ENCODE results near the gene CTXN1.
A peak's percentile ranks its signal among the peaks of the same experiment; 100 is the strongest.

Gene CTXN1

GRCh38 chr19:7942981-7943443 is 17.1 kb upstream of the CTXN1 start:
- intact Hi-C loops (cut with DNase I; ENCODE audit: low total_unique reads): loop anchor here (10.0 kb wide), 1 partner anchor 62 kb away; the partner anchor contains the start of gene ELAVL1
- TF ChIP-seq, protein P1, sequence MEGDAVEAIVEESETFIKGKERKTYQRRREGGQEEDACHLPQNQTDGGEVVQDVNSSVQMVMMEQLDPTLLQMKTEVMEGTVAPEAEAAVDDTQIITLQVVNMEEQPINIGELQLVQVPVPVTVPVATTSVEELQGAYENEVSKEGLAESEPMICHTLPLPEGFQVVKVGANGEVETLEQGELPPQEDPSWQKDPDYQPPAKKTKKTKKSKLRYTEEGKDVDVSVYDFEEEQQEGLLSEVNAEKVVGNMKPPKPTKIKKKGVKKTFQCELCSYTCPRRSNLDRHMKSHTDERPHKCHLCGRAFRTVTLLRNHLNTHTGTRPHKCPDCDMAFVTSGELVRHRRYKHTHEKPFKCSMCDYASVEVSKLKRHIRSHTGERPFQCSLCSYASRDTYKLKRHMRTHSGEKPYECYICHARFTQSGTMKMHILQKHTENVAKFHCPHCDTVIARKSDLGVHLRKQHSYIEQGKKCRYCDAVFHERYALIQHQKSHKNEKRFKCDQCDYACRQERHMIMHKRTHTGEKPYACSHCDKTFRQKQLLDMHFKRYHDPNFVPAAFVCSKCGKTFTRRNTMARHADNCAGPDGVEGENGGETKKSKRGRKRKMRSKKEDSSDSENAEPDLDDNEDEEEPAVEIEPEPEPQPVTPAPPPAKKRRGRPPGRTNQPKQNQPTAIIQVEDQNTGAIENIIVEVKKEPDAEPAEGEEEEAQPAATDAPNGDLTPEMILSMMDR (IDR thresholded peaks at IDR 0.05): no peak

DNA sequence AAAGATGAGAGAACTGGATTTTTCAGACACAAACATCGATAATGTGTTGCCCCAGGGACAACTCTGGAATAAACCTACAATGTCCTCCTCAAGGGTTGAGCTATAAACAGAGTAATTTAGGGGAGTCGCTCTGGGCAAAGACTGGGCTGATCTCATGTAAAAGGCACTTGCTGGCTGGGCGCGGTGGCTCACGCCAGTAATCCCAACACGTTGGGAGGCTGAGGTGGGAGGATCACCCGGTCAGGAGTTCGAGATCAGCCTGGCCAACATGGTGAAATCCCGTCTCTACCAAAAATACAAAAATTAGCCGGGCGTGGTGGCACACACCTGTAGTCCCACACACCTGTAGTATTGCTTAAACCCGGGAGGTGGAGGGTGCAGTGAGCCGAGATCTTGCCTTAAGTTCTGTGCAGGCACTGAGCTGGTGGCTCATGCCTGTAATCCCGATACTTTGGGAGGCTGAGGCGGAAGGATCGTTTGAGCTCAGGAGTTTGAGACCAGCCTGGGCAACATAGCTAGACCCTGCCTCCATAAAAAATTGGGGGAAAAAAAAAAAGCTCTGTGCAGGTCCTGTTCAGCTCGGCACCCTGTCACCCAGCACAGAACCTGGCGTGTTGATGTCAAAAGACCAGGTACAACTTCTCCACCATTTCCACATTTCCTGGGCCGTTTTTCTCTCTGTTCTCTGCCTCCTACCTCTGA is 16.1 kb upstream of the CTXN1 start:
- no peak for DNase-seq
- intact Hi-C loops (cut with DNase I; ENCODE audit: low total_unique reads): loop anchor here (10.0 kb wide), 1 partner anchor 63 kb away; the partner anchor contains the start of gene ELAVL1
- TF ChIP-seq, protein P1 (IDR thresholded peaks at IDR 0.05): no peak
- no peaks in the 10 kb centered on the region for H3K9me3 ChIP-seq
- peak overlapping the region; percentile 82 to 93 for H3K4me3 ChIP-seq
- no peaks in the 10 kb centered on the region for H3K27me3 ChIP-seq
- H3K27ac ChIP-seq: peak overlapping the region in 1 of 2 donors; percentile 6
- peaks cover 0 to 29% (median 17%) of the 10 kb centered on the region in 4 donors for H3K4me1 ChIP-seq
- H3K36me3 ChIP-seq: peaks cover 30 to 43% (median 34%) of the 10 kb centered on the region in 3 donors

More at GRCh38 chr19:7942981-7943443, 17.1 kb upstream of the CTXN1 start:
- Histone ChIP-seq H3K27me3 (no peaks in the 10 kb centered on the region), H3K4me1 (peaks cover 0 to 29% (median 17%) of the 10 kb centered on the region in 4 donors), H3K4me3 (peak overlapping the region; percentile 82 to 93), H3K36me3 (peaks cover 21 to 33% (median 25%) of the 10 kb centered on the region in 3 donors), H3K9me3 (no peaks in the 10 kb centered on the region), H3K27ac (peak overlapping the region; percentile 99 to 100)
- no peak for DNase-seq

- H3K36me3 ChIP-seq: peaks cover 42 to 55% (median 46%) of the 10 kb centered on the region in 3 donors
- no peak for DNase-seq
- peaks cover 0 to 35% (median 17%) of the 10 kb centered on the region in 4 donors for H3K4me1 ChIP-seq
- H3K27me3 ChIP-seq: no peaks in the 10 kb centered on the region
- TF ChIP-seq, protein P1 (IDR thresholded peaks at IDR 0.05): no peak
- no peaks in the 10 kb centered on the region for H3K9me3 ChIP-seq
- H3K27ac ChIP-seq: no peak overlapping the region
- intact Hi-C loops (cut with DNase I; ENCODE audit: low total_unique reads): loop anchor here (10.0 kb wide), 1 partner anchor 64 kb away; the partner anchor contains the start of gene ELAVL1
- no peak overlapping the region for H3K4me3 ChIP-seq
Observed at GRCh38 chr19:7940841-7941240, 14.9 kb upstream of the CTXN1 start.

DNA sequence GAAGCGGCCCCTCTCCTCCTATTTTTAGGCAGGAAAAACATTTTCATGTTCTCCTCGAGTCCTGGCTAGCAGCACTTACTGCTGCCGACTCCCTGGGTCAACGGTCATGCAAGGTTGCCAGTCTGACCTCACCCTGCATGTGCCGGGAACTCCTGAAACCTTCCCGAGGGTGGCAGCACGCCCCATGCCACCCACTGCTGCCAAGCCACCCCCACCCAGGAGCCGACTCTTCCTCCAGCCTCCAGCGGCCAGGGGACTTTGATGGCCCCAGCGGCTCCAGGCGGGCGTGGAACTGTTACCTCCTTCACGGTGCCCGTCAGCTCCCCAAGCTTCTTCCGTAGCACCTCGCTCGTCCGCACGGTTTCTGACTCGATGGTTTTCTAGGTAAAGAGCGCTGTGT is 8.8 kb upstream of the CTXN1 start:
- Histone ChIP-seq H3K36me3 (peaks cover 57 to 92% (median 85%) of the 10 kb centered on the region in 3 donors), H3K27ac (peak overlapping the region; percentile 91 to 96), H3K27me3 (no peaks in the 10 kb centered on the region), H3K4me1 (peaks cover 0 to 69% (median 40%) of the 10 kb centered on the region in 4 donors), H3K9me3 (no peaks in the 10 kb centered on the region), H3K4me3 (peak overlapping the region in 1 of 2 donors; percentile 10)
- TF ChIP-seq, protein P1 (IDR thresholded peaks at IDR 0.05): no peak
- peak in 1 of 2 donors; percentile 82 for DNase-seq
- intact Hi-C loops (cut with DNase I; ENCODE audit: low total_unique reads): no loop called here

DNA sequence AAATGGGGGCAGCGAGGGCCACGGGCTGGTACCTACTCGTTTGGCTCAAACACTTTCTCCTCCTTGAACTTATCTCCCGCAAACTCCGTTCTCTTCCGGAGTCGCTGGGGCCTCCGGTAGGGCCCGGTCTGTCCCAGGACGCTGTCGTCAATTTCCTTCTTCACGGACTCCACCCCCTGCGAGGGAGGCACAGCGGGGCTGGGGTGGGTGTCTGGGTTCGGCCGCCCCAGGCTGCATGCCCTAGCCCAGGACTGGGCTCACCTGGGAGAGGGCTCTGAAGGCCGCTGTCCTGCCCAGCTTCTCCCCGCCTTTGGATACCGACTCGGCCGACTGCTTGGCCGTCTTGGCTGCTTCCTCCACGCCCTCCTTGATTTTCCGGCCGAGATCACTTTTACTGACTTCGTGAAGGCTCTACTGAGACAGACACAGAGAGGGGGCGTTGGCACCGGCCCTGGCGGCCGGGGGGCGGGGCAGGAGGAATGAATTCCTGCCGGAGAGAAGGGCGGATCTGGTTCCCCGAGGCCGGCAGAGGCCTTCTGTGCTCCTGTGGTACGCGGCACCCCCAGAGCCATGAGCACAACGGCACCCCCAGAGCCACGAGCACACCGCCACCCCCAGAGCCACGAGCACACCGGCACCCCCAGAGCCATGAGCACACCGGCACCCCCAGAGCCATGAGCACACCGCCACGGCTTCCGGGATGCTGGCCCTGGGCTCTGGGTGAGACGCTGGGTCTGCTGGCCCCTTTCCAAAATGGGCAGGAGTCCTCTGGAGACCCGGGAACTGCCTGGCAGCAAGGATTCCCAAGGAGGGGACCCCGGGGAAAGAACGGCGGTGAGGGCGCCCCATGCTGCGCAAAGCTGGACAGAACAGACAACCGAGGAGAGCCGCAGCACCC is 8.1 kb upstream of the CTXN1 start:
- Histone ChIP-seq H3K4me1 (peaks cover 0 to 73% (median 47%) of the 10 kb centered on the region in 4 donors), H3K36me3 (peaks cover 50 to 85% (median 80%) of the 10 kb centered on the region in 3 donors), H3K27ac (peak overlapping the region; percentile 91 to 96), H3K27me3 (no peaks in the 10 kb centered on the region), H3K9me3 (no peaks in the 10 kb centered on the region), H3K4me3 (peak overlapping the region in 1 of 2 donors; percentile 10)
- intact Hi-C loops (cut with DNase I; ENCODE audit: low total_unique reads): no loop called here
- TF ChIP-seq, protein P1 (IDR thresholded peaks at IDR 0.05): no peak
- DNase-seq: no peak
